ENCODE measurements around the gene REV1. TPM values are rescaled to one million over a fixed set of nuclear protein-coding genes. Genes with fewer than 3 reads are reported as not detected.

Gene REV1
- total and polyA plus RNA-seq, 2 of the 8 experiments (the other 6 are each of a cell fraction or from before 2014, with no cell fraction given), result 16.6 to 34.3 TPM

DNA sequence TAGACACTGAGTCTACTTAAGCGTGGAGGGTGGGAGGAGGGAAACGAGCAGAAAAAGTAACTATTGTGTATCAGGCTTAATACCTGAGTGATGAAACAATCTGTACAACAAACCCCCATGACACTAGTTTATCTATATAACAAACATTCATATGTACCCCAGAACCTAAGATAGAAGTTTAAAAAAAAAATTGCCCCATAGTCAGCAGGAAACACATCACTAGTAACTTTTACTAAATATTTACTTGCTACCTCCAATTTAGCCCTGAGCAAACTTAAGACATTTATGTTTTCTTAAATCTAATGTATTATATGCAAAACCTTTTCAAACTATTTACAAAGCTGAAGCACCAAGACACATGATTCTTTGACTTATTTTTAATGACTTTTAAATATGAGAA lies 5.6 kb downstream of the REV1 start:
- DNase-seq (ENCODE audit: low read depth in 1 of 2, low spot score in 2 of 2) (no peak), FAIRE-seq (no peak)
- ChIA-PET POLR2A (ENCODE audit: partially characterized antibody) (no interaction called here), CTCF (ENCODE audit: partially characterized antibody) (interaction anchor here (1.1 kb wide), 1 partner anchor 17 kb away, joined by 4 read pairs; no protein-coding TSS in a partner anchor)
- H2BK120ac ChIP-seq (replicated peaks; ENCODE audit: low read depth, low read length), result no peak overlapping the region
- H3K14ac ChIP-seq (ENCODE audit: insufficient read length), result no peak overlapping the region
- peaks cover 4% of the 10 kb centered on the region for H3K79me1 ChIP-seq (ENCODE audit: low read depth, low read length)
- no peak overlapping the region for H2BK12ac ChIP-seq (ENCODE audit: low read depth, low read length)
- no peak for TF ChIP-seq SAP30 (IDR thresholded peaks at IDR 0.05; ENCODE audit: insufficient read depth, insufficient replicate concordance, low read length)
- H2BK15ac ChIP-seq (ENCODE audit: low read length), result no peak overlapping the region
- peaks cover 3 to 8% (median 5%) of the 10 kb centered on the region in 4 experiments; a peak in 5 of 7 replicates for H3K4me1 ChIP-seq (replicated peaks in 1 of 4; ENCODE audit: control insufficient read depth in 3 of 4, insufficient read depth in 4 of 4, low read length in 3 of 4)
- no peak overlapping the region for H3K27ac ChIP-seq (ENCODE audit: low read depth, low read length)
- WGBS, 2 experiments (ENCODE audit: extremely low coverage in 1 of 2, insufficient coverage in 1 of 2, insufficient read length in 1 of 2, insufficient replicate concordance in 2 of 2, low coverage in 1 of 2, low lambda C conversion rate in 2 of 2, missing lambda C conversion rate in 1 of 2), result 69% methylated on average over 2 of the region's 2 CpGs; no CpG with 5 or more reads in 1 of the 2 experiments
- no peaks in the 10 kb centered on the region for H3K36me3 ChIP-seq (ENCODE audit: control insufficient read depth in 2 of 4, insufficient read depth in 4 of 4, low read length in 3 of 4)
- no peak overlapping the region for H4K5ac ChIP-seq (ENCODE audit: insufficient read length, low read depth, low read length)
- no peak overlapping the region for H4K91ac ChIP-seq (replicated peaks; ENCODE audit: insufficient read length, low read length)
- H3K4ac ChIP-seq (replicated peaks; ENCODE audit: insufficient read length, low read depth, low read length), result no peak overlapping the region
- H2BK20ac ChIP-seq (ENCODE audit: low read length), result no peak overlapping the region
- peaks cover 5% of the 10 kb centered on the region; the same call in 1 of the 2 replicates for H3K23me2 ChIP-seq (ENCODE audit: low read depth, low read length)
- H3K79me2 ChIP-seq (ENCODE audit: control insufficient read depth in 1 of 2, insufficient read depth in 2 of 2, low read length in 2 of 2), result peaks cover 19 to 99% of the 10 kb centered on the region in 2 experiments
- H3K9ac ChIP-seq (replicated peaks in 1 of 4; ENCODE audit: extremely low read depth in 1 of 4, low read depth in 3 of 4, low read length in 3 of 4), result no peak overlapping the region
- H3K9me3 ChIP-seq (ENCODE audit: insufficient read depth in 2 of 2, low read depth in 1 of 2, low read length in 1 of 2), result no peaks in the 10 kb centered on the region
- H4K20me1 ChIP-seq (replicated peaks in 1 of 2; ENCODE audit: control insufficient read depth in 1 of 2, insufficient read depth in 2 of 2, low read length in 2 of 2), result peaks cover 5 to 13% of the 10 kb centered on the region in 2 experiments
- no peak overlapping the region for H3K4me2 ChIP-seq (ENCODE audit: insufficient read depth in 1 of 2, low read depth in 2 of 2, low read length in 2 of 2)
- no peak overlapping the region for H4K8ac ChIP-seq (ENCODE audit: extremely low read depth, insufficient read depth, low read length)
- H3K23ac ChIP-seq (ENCODE audit: insufficient read length), result no peak overlapping the region
- H3K4me3 ChIP-seq (ENCODE audit: extremely low read depth in 1 of 4, insufficient read depth in 2 of 4, low read depth in 3 of 4, low read length in 4 of 4), result no peak overlapping the region
- H3K18ac ChIP-seq (ENCODE audit: extremely low read depth, low read length), result no peak overlapping the region
- H2AK5ac ChIP-seq (ENCODE audit: low read depth, low read length), result peak overlapping the region; percentile 11; the same call in 1 of the 2 replicates
- H3K56ac ChIP-seq (replicated peaks; ENCODE audit: insufficient read length, low read depth, low read length), result no peak overlapping the region
- no peak overlapping the region for H2AFZ ChIP-seq (ENCODE audit: low read length)
- H2BK5ac ChIP-seq (ENCODE audit: low read depth, low read length), result no peak overlapping the region
- no peaks in the 10 kb centered on the region for H3K27me3 ChIP-seq (replicated peaks in 1 of 4; ENCODE audit: control insufficient read depth in 3 of 4, extremely low read depth in 1 of 4, insufficient read depth in 3 of 4, low read length in 3 of 4)

Data from H1 (cell line).